SU-DHL-6 (cell line): ENCODE data around the gene TTLL8.

ENCODE experiments used
- H2AFZ ChIP-seq: fragments of 200-600 bp; sonication (generic); 2 replicates; pipeline ENCODE4 v1.6.1; 2014; ENCODE audit warnings: low read depth, mild to moderate bottlenecking, moderate library complexity, mixed read lengths, antibody characterized with exemption, low read length; ENCODE audit not compliant: severe bottlenecking
- H3F3A ChIP-seq: fragments of 200-600 bp; shearing (Covaris generic); 2 replicates; pipeline ENCODE4 v1.6.0; 2016; ENCODE audit warnings: antibody characterized with exemption, mild to moderate bottlenecking; ENCODE audit not compliant: insufficient read depth
- H3K27ac ChIP-seq: fragments of 200-600 bp; sonication (generic); 2 replicates; pipeline ENCODE4 v1.5.1; 2016; ENCODE audit warnings: low read depth, mild to moderate bottlenecking, low read length, moderate library complexity, mixed read lengths
- H3K27me3 ChIP-seq: fragments of 200-600 bp; sonication (generic), shearing (Covaris generic); 2 replicates; pipeline ENCODE4 v1.6.0; 2014; ENCODE audit warnings: mild to moderate bottlenecking, low read length
- H3K36me3 ChIP-seq: fragments of 200-600 bp; sonication (generic); 2 replicates; pipeline ENCODE4 v1.6.1; 2014; ENCODE audit warnings: mild to moderate bottlenecking, low read length, mixed read lengths
- H3K4me2 ChIP-seq: fragments of 300-600, 200-600 bp; shearing (Covaris generic), sonication (generic); 2 replicates; pipeline ENCODE4 v1.6.0; 2014; ENCODE audit warnings: low read length, low read depth, mild to moderate bottlenecking; ENCODE audit not compliant: poor library complexity, severe bottlenecking
- H3K4me3 ChIP-seq: fragments of 200-600 bp; sonication (generic); 2 replicates; pipeline ENCODE4 v1.5.1; 2014; ENCODE audit warnings: antibody characterized with exemption, low read length, mild to moderate bottlenecking, mixed read lengths; ENCODE audit not compliant: insufficient read depth, poor library complexity, severe bottlenecking
- H3K79me2 ChIP-seq: fragments of 200-600 bp; sonication (generic); 2 replicates; pipeline ENCODE4 v1.6.1; 2014; ENCODE audit warnings: mild to moderate bottlenecking, low read length, moderate library complexity; ENCODE audit not compliant: insufficient read depth
- H3K9ac ChIP-seq: fragments of 200-600 bp; sonication (generic); 2 replicates; pipeline ENCODE4 v1.7.0; 2014; ENCODE audit warnings: mild to moderate bottlenecking, low read length
- H3K9me2 ChIP-seq: fragments of 200-600 bp; sonication (generic); replicated peaks from 2 replicates; pipeline ENCODE4 v1.6.1; 2014; ENCODE audit warnings: low read length; ENCODE audit not compliant: insufficient read depth
- H3K9me3 ChIP-seq: fragments of 200-600 bp; sonication (generic); 2 replicates; pipeline ENCODE4 v1.6.1; 2014; ENCODE audit warnings: low read length, mixed read lengths; ENCODE audit not compliant: insufficient read depth
- H4K20me1 ChIP-seq: fragments of 200-600 bp; sonication (generic); 2 replicates; pipeline ENCODE4 v1.6.1; 2014; ENCODE audit warnings: low read depth, mild to moderate bottlenecking, antibody characterized with exemption, low read length, moderate library complexity, mixed read lengths
- EZH2phosphoT487 ChIP-seq: fragments of 200-600 bp; sonication (generic), shearing (Covaris generic); conservative IDR thresholded peaks from 2 replicates; pipeline ENCODE4 v1.6.1; 2018; ENCODE audit warnings: mild to moderate bottlenecking, antibody characterized with exemption, low read length, moderate library complexity, mixed read lengths
- TF ChIP-seq, protein P1 (sequence below): fragments of 200-600 bp; sonication (generic); IDR thresholded peaks from one replicate; pipeline ENCODE4 v1.5.1; 2017; ENCODE audit warnings: antibody characterized with exemption, mild to moderate bottlenecking, low read length, moderate library complexity; ENCODE audit not compliant: insufficient read depth, poor library complexity, severe bottlenecking

Gene TTLL8

DNA sequence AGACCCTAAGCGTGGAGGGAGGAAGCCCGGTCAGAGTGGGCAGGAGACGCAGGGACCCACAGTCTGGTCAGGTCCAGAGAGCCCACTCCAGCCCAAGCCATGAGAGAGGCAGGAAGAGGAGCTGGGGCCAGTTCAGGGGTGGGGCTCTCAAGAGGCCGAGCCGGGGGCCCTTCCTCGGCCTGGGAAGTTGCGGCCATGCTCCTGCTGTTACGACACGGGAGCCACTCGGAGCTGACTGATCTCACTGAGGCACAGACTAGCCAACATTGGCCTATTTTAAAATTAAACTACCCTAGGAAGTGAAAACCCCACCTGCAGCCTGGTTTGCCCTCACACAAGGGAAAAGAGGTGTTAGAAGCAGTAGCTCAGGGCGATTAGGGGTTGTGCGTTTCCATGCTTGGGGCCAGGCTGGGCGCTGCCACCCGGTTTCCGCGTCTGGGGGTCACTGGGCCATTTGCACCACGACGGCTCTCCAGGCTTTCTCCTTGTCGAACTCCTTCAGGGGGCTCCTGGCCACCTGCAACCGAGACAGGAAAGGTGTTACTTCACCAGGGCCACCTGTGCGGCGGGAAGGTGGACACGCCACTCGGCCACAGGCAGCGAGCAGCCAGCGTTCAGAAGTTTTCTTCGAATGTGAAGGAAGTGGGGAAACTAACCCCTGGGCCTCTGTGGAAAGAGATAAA is 3.2 kb upstream of the TTLL8 start:
- H3K36me3 ChIP-seq, result no peaks in the 10 kb centered on the region
- no peak overlapping the region for H3K4me3 ChIP-seq
- TF ChIP-seq, protein P1, sequence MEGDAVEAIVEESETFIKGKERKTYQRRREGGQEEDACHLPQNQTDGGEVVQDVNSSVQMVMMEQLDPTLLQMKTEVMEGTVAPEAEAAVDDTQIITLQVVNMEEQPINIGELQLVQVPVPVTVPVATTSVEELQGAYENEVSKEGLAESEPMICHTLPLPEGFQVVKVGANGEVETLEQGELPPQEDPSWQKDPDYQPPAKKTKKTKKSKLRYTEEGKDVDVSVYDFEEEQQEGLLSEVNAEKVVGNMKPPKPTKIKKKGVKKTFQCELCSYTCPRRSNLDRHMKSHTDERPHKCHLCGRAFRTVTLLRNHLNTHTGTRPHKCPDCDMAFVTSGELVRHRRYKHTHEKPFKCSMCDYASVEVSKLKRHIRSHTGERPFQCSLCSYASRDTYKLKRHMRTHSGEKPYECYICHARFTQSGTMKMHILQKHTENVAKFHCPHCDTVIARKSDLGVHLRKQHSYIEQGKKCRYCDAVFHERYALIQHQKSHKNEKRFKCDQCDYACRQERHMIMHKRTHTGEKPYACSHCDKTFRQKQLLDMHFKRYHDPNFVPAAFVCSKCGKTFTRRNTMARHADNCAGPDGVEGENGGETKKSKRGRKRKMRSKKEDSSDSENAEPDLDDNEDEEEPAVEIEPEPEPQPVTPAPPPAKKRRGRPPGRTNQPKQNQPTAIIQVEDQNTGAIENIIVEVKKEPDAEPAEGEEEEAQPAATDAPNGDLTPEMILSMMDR, result no peak
- TF ChIP-seq EZH2phosphoT487, result no peak
- no peaks in the 10 kb centered on the region for H3K27me3 ChIP-seq
- H3K4me2 ChIP-seq, result no peak overlapping the region
- no peak overlapping the region for H3K27ac ChIP-seq
- H2AFZ ChIP-seq, result no peak overlapping the region
- H3K79me2 ChIP-seq, result no peaks in the 10 kb centered on the region
- no peak overlapping the region for H3K9ac ChIP-seq
- no peaks in the 10 kb centered on the region for H3K9me2 ChIP-seq
- H3K9me3 ChIP-seq, result no peaks in the 10 kb centered on the region
- no peaks in the 10 kb centered on the region for H3F3A ChIP-seq
- no peaks in the 10 kb centered on the region for H4K20me1 ChIP-seq

DNA sequence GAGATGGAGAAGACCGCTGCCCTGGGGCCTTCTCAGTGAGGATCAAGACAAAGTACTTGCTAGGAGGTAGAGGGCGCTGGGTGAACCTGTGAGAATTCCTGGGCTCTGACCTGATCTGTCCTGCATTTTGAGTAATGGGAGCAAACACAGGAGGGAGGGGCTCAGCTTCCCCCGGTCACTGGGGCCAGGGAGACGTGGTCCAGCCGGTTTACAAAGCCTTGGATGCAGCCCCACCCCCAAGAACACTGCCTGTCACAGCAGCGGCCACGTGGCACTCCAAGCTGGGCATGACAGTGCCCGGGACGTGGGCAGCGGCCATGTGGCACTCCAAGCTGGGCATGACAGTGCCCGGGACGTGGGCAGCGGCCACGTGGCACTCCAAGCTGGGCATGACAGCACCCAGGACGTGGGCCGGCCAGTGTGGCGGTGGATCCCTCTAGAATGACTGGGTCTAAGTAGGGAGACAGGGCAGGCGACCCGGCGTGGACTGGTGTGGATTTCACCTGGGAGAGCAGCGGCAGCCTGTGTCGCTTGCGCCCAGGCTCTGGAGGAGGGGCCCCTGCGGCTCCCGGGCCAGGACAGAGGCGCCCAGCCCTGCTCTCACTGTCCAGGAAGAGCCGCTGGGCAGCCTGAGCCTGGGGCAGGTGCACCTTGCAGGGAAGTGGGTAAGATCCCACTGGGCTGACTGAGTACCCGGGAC is 2.5 kb upstream of the TTLL8 start:
- no peaks in the 10 kb centered on the region for H3F3A ChIP-seq
- H3K9ac ChIP-seq, result no peak overlapping the region
- TF ChIP-seq, protein P1, result no peak
- TF ChIP-seq EZH2phosphoT487, result no peak

DNA sequence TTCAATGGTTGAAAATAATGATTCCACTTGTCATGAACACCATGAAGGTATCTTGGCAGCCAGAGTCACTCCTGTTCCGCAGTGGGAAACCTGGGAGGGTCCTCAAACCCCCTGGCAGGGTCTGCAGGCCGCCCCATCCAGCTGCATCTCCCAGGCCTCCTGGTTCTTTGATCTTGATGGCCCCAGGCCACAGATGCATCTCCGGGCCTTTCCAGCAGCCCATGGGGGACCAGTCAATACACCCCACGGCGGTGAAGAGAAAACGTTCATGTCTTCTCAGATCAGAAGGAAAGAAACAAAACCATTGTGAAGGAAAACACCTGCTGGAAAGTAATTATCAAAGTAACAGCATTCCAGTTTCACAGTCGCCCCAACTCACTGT is 1.8 kb upstream of the TTLL8 start:
- H3F3A ChIP-seq, result no peaks in the 10 kb centered on the region
- no peaks in the 10 kb centered on the region for H3K9me2 ChIP-seq
- H4K20me1 ChIP-seq, result no peaks in the 10 kb centered on the region
- H3K79me2 ChIP-seq, result no peaks in the 10 kb centered on the region
- TF ChIP-seq, protein P1, result no peak
- no peak for TF ChIP-seq EZH2phosphoT487
- no peak overlapping the region for H3K27ac ChIP-seq
- H3K27me3 ChIP-seq, result no peaks in the 10 kb centered on the region
- no peaks in the 10 kb centered on the region for H3K36me3 ChIP-seq
- H3K4me2 ChIP-seq, result no peak overlapping the region
- no peak overlapping the region for H3K4me3 ChIP-seq
- no peak overlapping the region for H2AFZ ChIP-seq
- H3K9ac ChIP-seq, result no peak overlapping the region
- no peaks in the 10 kb centered on the region for H3K9me3 ChIP-seq

More for the DNA sequence above, 2.5 kb upstream of the TTLL8 start:
- H2AFZ ChIP-seq, result no peak overlapping the region
- no peaks in the 10 kb centered on the region for H3K9me2 ChIP-seq
- H3K27me3 ChIP-seq, result no peaks in the 10 kb centered on the region
- no peak overlapping the region for H3K4me2 ChIP-seq
- no peaks in the 10 kb centered on the region for H3K79me2 ChIP-seq
- H3K36me3 ChIP-seq, result no peaks in the 10 kb centered on the region
- H3K27ac ChIP-seq, result no peak overlapping the region
- no peak overlapping the region for H3K4me3 ChIP-seq
- no peaks in the 10 kb centered on the region for H4K20me1 ChIP-seq
- no peaks in the 10 kb centered on the region for H3K9me3 ChIP-seq
